HUES48 (cell line): Measurements from ENCODE around the gene CEP128.

Experiments used
- H3K27ac ChIP-seq: one replicate; pipeline ENCODE4 v1.7.0; 2013; ENCODE audit warnings: low read depth, low read length, inconsistent platforms
- H3K27me3 ChIP-seq: 2 replicates; pipeline ENCODE4 v1.6.1; 2013; ENCODE audit warnings: mild to moderate bottlenecking, low read length; ENCODE audit not compliant: control insufficient read depth, insufficient read depth
- H3K36me3 ChIP-seq: 2 replicates; pipeline ENCODE4 v1.6.1; 2013; ENCODE audit warnings: low read length; ENCODE audit not compliant: control insufficient read depth, insufficient read depth
- H3K4me1 ChIP-seq: 2 replicates; pipeline ENCODE4 v1.6.1; 2013; ENCODE audit warnings: mild to moderate bottlenecking, low read length; ENCODE audit not compliant: control insufficient read depth, insufficient read depth
- H3K4me3 ChIP-seq: 2 replicates; pipeline ENCODE4 v1.5.1; 2013; ENCODE audit warnings: mild to moderate bottlenecking, low read depth, low read length
- H3K9ac ChIP-seq: 2 replicates; pipeline ENCODE4 v1.6.1; 2013; ENCODE audit warnings: mild to moderate bottlenecking, low read depth, low read length, moderate library complexity
- H3K9me3 ChIP-seq: 2 replicates; pipeline ENCODE4 v1.6.1; 2013; ENCODE audit warnings: low read length; ENCODE audit not compliant: control insufficient read depth, insufficient read depth

CEP128 gene

GRCh38 chr14:80679273-80679672, 262.3 kb downstream of the CEP128 start:
- Histone ChIP-seq H3K27me3 (no peaks in the 10 kb centered on the region), H3K9me3 (no peaks in the 10 kb centered on the region; the same call in 1 of the 2 replicates), H3K4me3 (no peak overlapping the region), H3K36me3 (no peaks in the 10 kb centered on the region), H3K9ac (no peak overlapping the region), H3K4me1 (no peaks in the 10 kb centered on the region), H3K27ac (no peak overlapping the region)

GRCh38 chr14:80678436-80678835, 263.1 kb downstream of the CEP128 start:
- Histone ChIP-seq H3K4me3 (no peak overlapping the region), H3K4me1 (no peaks in the 10 kb centered on the region), H3K9me3 (no peaks in the 10 kb centered on the region; the same call in 1 of the 2 replicates), H3K27ac (peak overlapping the region; percentile 70), H3K36me3 (no peaks in the 10 kb centered on the region), H3K9ac (no peak overlapping the region), H3K27me3 (no peaks in the 10 kb centered on the region)

- Histone ChIP-seq H3K27ac (no peak overlapping the region), H3K4me3 (no peak overlapping the region), H3K9ac (no peak overlapping the region), H3K27me3 (no peaks in the 10 kb centered on the region), H3K36me3 (no peaks in the 10 kb centered on the region), H3K9me3 (no peaks in the 10 kb centered on the region), H3K4me1 (peaks cover 14% of the 10 kb centered on the region; the same call in 1 of the 2 replicates)
These were observed 272.1 kb downstream of the CEP128 start for GRCh38 chr14:80669426-80669825.

GRCh38 chr14:80664576-80664975, 277.0 kb downstream of the CEP128 start:
- Histone ChIP-seq H3K9me3 (no peaks in the 10 kb centered on the region), H3K9ac (no peak overlapping the region), H3K27me3 (no peaks in the 10 kb centered on the region), H3K27ac (peak overlapping the region; percentile 67), H3K4me1 (peaks cover 14% of the 10 kb centered on the region; the same call in 1 of the 2 replicates), H3K4me3 (no peak overlapping the region), H3K36me3 (no peaks in the 10 kb centered on the region)

GRCh38 chr14:80663541-80663940, 278.0 kb downstream of the CEP128 start:
- Histone ChIP-seq H3K4me1 (peaks cover 14% of the 10 kb centered on the region; the same call in 1 of the 2 replicates), H3K9ac (no peak overlapping the region), H3K36me3 (no peaks in the 10 kb centered on the region), H3K4me3 (no peak overlapping the region), H3K9me3 (no peaks in the 10 kb centered on the region), H3K27me3 (no peaks in the 10 kb centered on the region), H3K27ac (no peak overlapping the region)

GRCh38 chr14:80659783-80660182, 281.8 kb downstream of the CEP128 start:
- Histone ChIP-seq H3K9me3 (no peaks in the 10 kb centered on the region), H3K27ac (no peak overlapping the region), H3K4me3 (no peak overlapping the region)

GRCh38 chr14:80658733-80659132, 282.8 kb downstream of the CEP128 start:
- Histone ChIP-seq H3K27ac (no peak overlapping the region), H3K4me1 (no peaks in the 10 kb centered on the region), H3K9ac (no peak overlapping the region), H3K27me3 (no peaks in the 10 kb centered on the region), H3K9me3 (no peaks in the 10 kb centered on the region), H3K36me3 (no peaks in the 10 kb centered on the region), H3K4me3 (no peak overlapping the region)

More at GRCh38 chr14:80659783-80660182, 281.8 kb downstream of the CEP128 start:
- Histone ChIP-seq H3K36me3 (no peaks in the 10 kb centered on the region), H3K27me3 (no peaks in the 10 kb centered on the region), H3K4me1 (peaks cover 4% of the 10 kb centered on the region; the same call in 1 of the 2 replicates), H3K9ac (no peak overlapping the region)

- Histone ChIP-seq H3K9me3 (no peaks in the 10 kb centered on the region), H3K36me3 (no peaks in the 10 kb centered on the region), H3K4me1 (no peaks in the 10 kb centered on the region), H3K9ac (no peak overlapping the region), H3K4me3 (no peak overlapping the region), H3K27me3 (no peaks in the 10 kb centered on the region), H3K27ac (no peak overlapping the region)
These were observed 283.4 kb downstream of the CEP128 start for GRCh38 chr14:80658155-80658554.

- no peak overlapping the region for H3K4me3 ChIP-seq
- H3K27me3 ChIP-seq = no peaks in the 10 kb centered on the region
- H3K9ac ChIP-seq = no peak overlapping the region
- no peak overlapping the region for H3K27ac ChIP-seq
- H3K4me1 ChIP-seq = no peaks in the 10 kb centered on the region
- H3K9me3 ChIP-seq = no peaks in the 10 kb centered on the region
- no peaks in the 10 kb centered on the region for H3K36me3 ChIP-seq
These were observed 287.6 kb downstream of the CEP128 start for GRCh38 chr14:80653956-80654355.

GRCh38 chr14:80645667-80646413, 295.7 kb downstream of the CEP128 start:
- Histone ChIP-seq H3K9me3 (no peaks in the 10 kb centered on the region), H3K27ac (no peak overlapping the region), H3K4me3 (no peak overlapping the region), H3K4me1 (no peaks in the 10 kb centered on the region), H3K9ac (no peak overlapping the region), H3K27me3 (no peaks in the 10 kb centered on the region), H3K36me3 (no peaks in the 10 kb centered on the region)

- no peaks in the 10 kb centered on the region for H3K27me3 ChIP-seq
- H3K9me3 ChIP-seq = no peaks in the 10 kb centered on the region
- no peak overlapping the region for H3K27ac ChIP-seq
- no peaks in the 10 kb centered on the region for H3K36me3 ChIP-seq
- H3K4me3 ChIP-seq = no peak overlapping the region
- no peak overlapping the region for H3K9ac ChIP-seq
- H3K4me1 ChIP-seq = no peaks in the 10 kb centered on the region
These were observed 296.7 kb downstream of the CEP128 start for GRCh38 chr14:80644826-80645225.
